HL-60 (cell line): Measurements from ENCODE around the gene SNCG.

Experiments used
- CTCF ChIP-seq: IDR thresholded peaks from one replicate; pipeline ENCODE4 v1.5.1; 2011; ENCODE audit warnings: low read length, control low read depth, inconsistent platforms; ENCODE audit not compliant: insufficient read depth
- POLR2AphosphoS5 ChIP-seq: IDR thresholded peaks from 2 replicates; pipeline ENCODE4 v1.6.1; 2012; ENCODE audit warnings: low read depth

- TF ChIP-seq CTCF (no peak), POLR2AphosphoS5 (no peak)
Measured at GRCh38 chr10:86956848-86957448, 1.5 kb upstream of the SNCG start.
